H9 (cell line): ENCODE measurements around the gene TDRD7. TPM values are rescaled to one million over a fixed set of nuclear protein-coding genes. Genes with fewer than 3 reads are reported as not detected.

ENCODE experiments used
- DNase-seq: peaks from one replicate; pipeline ENCODE4 v3.0.0-alpha.2; 2017
- H2AFZ ChIP-seq: one replicate; pipeline ENCODE4 v1.6.1; 2013; ENCODE audit warnings: mild to moderate bottlenecking, low read length, control low read depth, moderate library complexity
- H2AK5ac ChIP-seq: 2 replicates; pipeline ENCODE4 v1.6.1; 2013; ENCODE audit warnings: low read length, control low read depth, mixed read lengths; ENCODE audit not compliant: insufficient read length
- H2BK120ac ChIP-seq: one replicate; pipeline ENCODE4 v1.6.1; 2013; ENCODE audit warnings: low read depth, mild to moderate bottlenecking, low read length, control low read depth, inconsistent platforms; ENCODE audit not compliant: poor library complexity, severe bottlenecking
- H2BK12ac ChIP-seq: 2 replicates; pipeline ENCODE4 v1.6.1; 2013; ENCODE audit warnings: low read length, control low read depth, mixed read lengths, low read depth; ENCODE audit not compliant: insufficient read length
- H2BK15ac ChIP-seq: 2 replicates; pipeline ENCODE4 v1.6.1; 2013; ENCODE audit warnings: low read depth, low read length, control low read depth
- H2BK20ac ChIP-seq: one replicate; pipeline ENCODE4 v1.6.1; 2013; ENCODE audit warnings: low read depth, mild to moderate bottlenecking, low read length, control low read depth, inconsistent platforms; ENCODE audit not compliant: poor library complexity, severe bottlenecking
- H2BK5ac ChIP-seq: 2 replicates; pipeline ENCODE4 v1.6.1; 2013; ENCODE audit warnings: low read length, control low read depth, mixed read lengths; ENCODE audit not compliant: insufficient read length
- H3K14ac ChIP-seq: 2 replicates; pipeline ENCODE4 v1.6.1; 2013; ENCODE audit warnings: low read length, control low read depth; ENCODE audit not compliant: insufficient read depth
- H3K18ac ChIP-seq: 2 replicates; pipeline ENCODE4 v1.6.1; 2013; ENCODE audit warnings: low read depth, mild to moderate bottlenecking, mixed read lengths, low read length, control low read depth; ENCODE audit not compliant: insufficient read length
- H3K23ac ChIP-seq: 2 replicates; pipeline ENCODE4 v1.6.1; 2013; ENCODE audit warnings: low read length, control low read depth, mixed read lengths, low read depth; ENCODE audit not compliant: insufficient read length
- H3K23me2 ChIP-seq: 2 replicates; pipeline ENCODE4 v1.6.1; 2013; ENCODE audit warnings: low read depth, mild to moderate bottlenecking, mixed read lengths, low read length, control low read depth; ENCODE audit not compliant: insufficient read length, poor library complexity, severe bottlenecking
- H3K27ac ChIP-seq: 2 replicates; pipeline ENCODE4 v1.5.1; 2013; ENCODE audit warnings: low read length, control low read depth, mixed read lengths, low read depth; ENCODE audit not compliant: insufficient read length
- H3K27me3 ChIP-seq: 2 replicates; pipeline ENCODE4 v1.6.1; 2013; ENCODE audit warnings: low read length, control low read depth, inconsistent platforms; ENCODE audit not compliant: insufficient read depth
- H3K4ac ChIP-seq: 2 replicates; pipeline ENCODE4 v1.6.1; 2013; ENCODE audit warnings: low read depth, mild to moderate bottlenecking, control low read depth, inconsistent platforms, low read length, moderate library complexity
- H3K4me1 ChIP-seq: 2 replicates; pipeline ENCODE4 v1.6.1; 2013; ENCODE audit warnings: low read length, control low read depth, inconsistent platforms; ENCODE audit not compliant: insufficient read depth
- H3K4me2 ChIP-seq: 2 replicates; pipeline ENCODE4 v1.6.1; 2013; ENCODE audit warnings: low read length, control low read depth, mixed read lengths; ENCODE audit not compliant: insufficient read length, insufficient read depth
- H3K56ac ChIP-seq: 2 replicates; pipeline ENCODE4 v1.6.1; 2013; ENCODE audit warnings: low read depth, mild to moderate bottlenecking, mixed read lengths, low read length, control low read depth; ENCODE audit not compliant: insufficient read length
- H3K79me1 ChIP-seq: 2 replicates; pipeline ENCODE4 v1.6.1; 2013; ENCODE audit warnings: low read depth, mild to moderate bottlenecking, moderate library complexity, low read length, control low read depth, inconsistent platforms; ENCODE audit not compliant: insufficient read depth, poor library complexity, severe bottlenecking
- H3K79me2 ChIP-seq: 2 replicates; pipeline ENCODE4 v1.6.1; 2013; ENCODE audit warnings: low read length, control low read depth, inconsistent platforms; ENCODE audit not compliant: insufficient read depth
- H3K9ac ChIP-seq: 2 replicates; pipeline ENCODE4 v1.6.1; 2013; ENCODE audit warnings: low read length, control low read depth, mixed read lengths; ENCODE audit not compliant: insufficient read length; ENCODE audit errors: extremely low read depth
- H3K9me3 ChIP-seq: one replicate; pipeline ENCODE4 v1.6.1; 2013; ENCODE audit warnings: low read depth, low read length, inconsistent platforms; ENCODE audit not compliant: control insufficient read depth
- H3T11ph ChIP-seq: one replicate; pipeline ENCODE4 v1.6.1; 2013; ENCODE audit warnings: mild to moderate bottlenecking, low read length, control low read depth, inconsistent platforms
- H4K20me1 ChIP-seq: one replicate; pipeline ENCODE4 v1.6.1; 2013; ENCODE audit not compliant: control insufficient read depth, insufficient read length, insufficient read depth
- H4K5ac ChIP-seq: 2 replicates; pipeline ENCODE4 v1.6.1; 2013; ENCODE audit warnings: low read depth, mild to moderate bottlenecking, mixed read lengths, low read length, control low read depth; ENCODE audit not compliant: insufficient read length
- H4K8ac ChIP-seq: replicated peaks from 2 replicates; pipeline ENCODE4 v1.6.1; 2013; ENCODE audit warnings: low read length, control low read depth, mixed read lengths, low read depth; ENCODE audit not compliant: insufficient read length
- H4K91ac ChIP-seq: 2 replicates; pipeline ENCODE4 v1.6.1; 2013; ENCODE audit warnings: low read depth, mild to moderate bottlenecking, moderate library complexity, mixed read lengths, low read length, control low read depth; ENCODE audit not compliant: insufficient read length
- H3K27ac Mint-ChIP-seq, 3 experiments: 2 replicates in 2 of 3; 3 replicates in 1 of 3; pipeline ENCODE4 v1.8.0; 2020 to 2021; ENCODE audit warnings: mixed read lengths in 3 of 3, mild to moderate bottlenecking in 1 of 3, moderate library complexity in 1 of 3
- H3K27me3 Mint-ChIP-seq: 2 replicates; pipeline ENCODE4 v1.8.0; 2021; ENCODE audit warnings: low read depth, mild to moderate bottlenecking, moderate library complexity, mixed read lengths
- H3K36me3 Mint-ChIP-seq, 3 experiments: 2 replicates in 2 of 3; 3 replicates in 1 of 3; pipeline ENCODE4 v1.8.0; 2020 to 2021; ENCODE audit warnings: low read depth in 3 of 3, mixed read lengths in 3 of 3; ENCODE audit not compliant: insufficient read depth in 1 of 3
- H3K4me1 Mint-ChIP-seq, 2 experiments: 2 replicates each; pipeline ENCODE4 v1.8.0; 2020; ENCODE audit warnings: mixed read lengths in 2 of 2
- H3K4me3 Mint-ChIP-seq, 2 experiments: 2 replicates in 1 of 2; 3 replicates in 1 of 2; pipeline ENCODE4 v1.8.0; 2020 to 2021; ENCODE audit warnings: mild to moderate bottlenecking in 2 of 2, mixed read lengths in 2 of 2, moderate library complexity in 1 of 2
- H3K9me3 Mint-ChIP-seq, 2 experiments: 2 replicates in 1 of 2; 3 replicates in 1 of 2; pipeline ENCODE4 v1.8.0; 2020; ENCODE audit warnings: mild to moderate bottlenecking in 2 of 2, mixed read lengths in 2 of 2, moderate library complexity in 1 of 2
- CTCF ChIP-seq: fragments of 200-600 bp; sonication (generic); conservative IDR thresholded peaks from 3 replicates; pipeline ENCODE4 v1.8.0; 2021; ENCODE audit warnings: antibody characterized with exemption, mild to moderate bottlenecking
- WGBS: extraction: QIAGEN DNeasy Blood & Tissue Kit; methylation state at CpG from one replicate; pipeline ENCODE4 v1.1.7; 2013; ENCODE audit warnings: missing lambda C conversion rate, low lambda C conversion rate, mixed read lengths; ENCODE audit not compliant: insufficient read length; ENCODE audit errors: extremely low coverage; 5-methylcytosine and 5-hydroxymethylcytosine counted together
- total RNA-seq: library from RNA; stranded (reverse); gene quantifications from 2 replicates; pipeline ENCODE4 v1.2.1, GENCODE V29; 2021

Gene TDRD7
- total RNA-seq, 1 experiment from 2014 or later: 5.1 TPM

GRCh38 chr9:97462914-97463313, 51.0 kb downstream of the TDRD7 start:
- Histone ChIP-seq H3K18ac (no peak overlapping the region), H2BK120ac (no peak overlapping the region), H2BK15ac (no peak overlapping the region), H2AK5ac (no peak overlapping the region), H3K79me2 (no peaks in the 10 kb centered on the region), H3K14ac (no peak overlapping the region), H3K23ac (no peak overlapping the region), H2BK5ac (no peak overlapping the region), H4K20me1 (peaks cover 2% of the 10 kb centered on the region), H3K4ac (no peak overlapping the region), H2BK12ac (no peak overlapping the region), H4K5ac (no peak overlapping the region), H3T11ph (no peak overlapping the region), H3K27me3 (no peaks in the 10 kb centered on the region), H3K23me2 (no peaks in the 10 kb centered on the region), H3K9me3 (no peaks in the 10 kb centered on the region), H3K4me2 (no peak overlapping the region), H2BK20ac (no peak overlapping the region), H3K56ac (no peak overlapping the region), H3K4me1 (no peaks in the 10 kb centered on the region), H3K27ac (no peak overlapping the region), H3K9ac (no peak overlapping the region), H4K8ac (no peak overlapping the region), H4K91ac (no peak overlapping the region), H2AFZ (no peak overlapping the region), H3K79me1 (no peaks in the 10 kb centered on the region)
- Mint-ChIP-seq H3K36me3 (no peaks in the 10 kb centered on the region), H3K4me3 (no peak overlapping the region), H3K27ac (0 out of 7 replicates have a peak overlapping the region, but pooled peaks of 1 of the 3 experiments have one; percentile 19), H3K27me3 (no peaks in the 10 kb centered on the region), H3K9me3 (no peaks in the 10 kb centered on the region), H3K4me1 (peaks cover 5% of the 10 kb centered on the region in 2 experiments)
- no CpG with 5 or more reads among the region's 1 CpG for WGBS
- TF ChIP-seq CTCF: no peak
- DNase-seq: peak; percentile 34
